Measurements from ENCODE around the gene MOCOS. TPM values are rescaled to one million over a fixed set of nuclear protein-coding genes. Genes with fewer than 3 reads are reported as not detected.

Gene MOCOS
- total RNA-seq, 1 experiment from 2014 or later: 12.1 TPM

GRCh38 chr18:36185157-36185556 is 2.1 kb upstream of the MOCOS start:
- H3K36me3 ChIP-seq (ENCODE audit: control insufficient read depth in 1 of 2, insufficient read depth in 2 of 2, low read length in 2 of 2): no peaks in the 10 kb centered on the region
- TF ChIP-seq FOSL1 (IDR thresholded peaks at IDR 0.05; ENCODE audit: low read depth): no peak
- TF ChIP-seq SIN3A (IDR thresholded peaks at IDR 0.05; ENCODE audit: low read depth): no peak
- no peak for TF ChIP-seq ZNF274 (IDR thresholded peaks at IDR 0.05; ENCODE audit: low read depth, low read length)
- no peak for TF ChIP-seq YY1 (IDR thresholded peaks at IDR 0.05; ENCODE audit: extremely low read depth, insufficient replicate concordance, low read depth, low read length)
- TF ChIP-seq POLR2A (IDR thresholded peaks at IDR 0.05; ENCODE audit: borderline replicate concordance, extremely low read depth, insufficient read depth, insufficient read length): no peak
- TF ChIP-seq ATF3 (IDR thresholded peaks at IDR 0.05): no peak
- H3K79me2 ChIP-seq (ENCODE audit: insufficient read depth, low read length): peaks cover 24% of the 10 kb centered on the region
- intact Hi-C loops (cut with micrococcal nuclease): no loop called here
- POLR2A ChIA-PET: no interaction called here
- H3K9me2 ChIP-seq (ENCODE audit: insufficient read depth): no peaks in the 10 kb centered on the region
- H3K27me3 ChIP-seq (ENCODE audit: insufficient read depth, low read length): no peaks in the 10 kb centered on the region
- no peak overlapping the region for H3K9ac ChIP-seq (ENCODE audit: low read length)
- peaks cover 12 to 27% of the 10 kb centered on the region in 2 experiments; a peak in 3 of 4 replicates for H3K4me1 ChIP-seq (ENCODE audit: control insufficient read depth in 1 of 2, insufficient read depth in 2 of 2, low read length in 2 of 2)
- H2AFZ ChIP-seq (ENCODE audit: low read depth, low read length, poor library complexity, severe bottlenecking): no peak overlapping the region
- no peak overlapping the region for H3K27ac ChIP-seq (ENCODE audit: low read depth, low read length)
- RAD21 ChIA-PET (ENCODE audit: low non-redundant PET in 1 of 2, low total read pairs in 2 of 2, uncharacterized antibody in 2 of 2, unreplicated experiment in 2 of 2): no interaction called here
- H3K4me2 ChIP-seq (ENCODE audit: low read length): no peak overlapping the region
- DNase-seq (ENCODE audit: low read depth, low spot score) (no peak), ATAC-seq (no peak)
- no peaks in the 10 kb centered on the region for H3K9me3 ChIP-seq (ENCODE audit: control insufficient read depth in 1 of 2, insufficient read depth in 1 of 2, low read depth in 1 of 2, low read length in 2 of 2)
- no peaks in the 10 kb centered on the region for H4K20me1 ChIP-seq (ENCODE audit: insufficient read depth)
- BruUV-seq (replicated peaks): no TSS peak
- H3K4me3 ChIP-seq (replicated peaks in 1 of 2; ENCODE audit: low read depth in 1 of 2, low read length in 2 of 2): no peak overlapping the region
- CTCF ChIA-PET: no interaction called here

GRCh38 chr18:36185901-36186460 is 1.3 kb upstream of the MOCOS start:
- peak overlapping the region; percentile 96 for H3K4me2 ChIP-seq (ENCODE audit: low read length)
- RAD21 ChIA-PET (ENCODE audit: low non-redundant PET in 1 of 2, low total read pairs in 2 of 2, uncharacterized antibody in 2 of 2, unreplicated experiment in 2 of 2): no interaction called here
- CTCF ChIA-PET: no interaction called here
- no peak for DNase-seq (ENCODE audit: low read depth, low spot score)
- TF ChIP-seq SRF (IDR thresholded peaks at IDR 0.05; ENCODE audit: low read depth) (no peak), YY1 (IDR thresholded peaks at IDR 0.05; ENCODE audit: extremely low read depth, insufficient replicate concordance, low read depth, low read length) (no peak), CBX3 (IDR thresholded peaks at IDR 0.05; ENCODE audit: low read depth) (no peak), ZBTB33 (IDR thresholded peaks at IDR 0.05; ENCODE audit: extremely low read depth, insufficient replicate concordance, low read length) (no peak), POLR2AphosphoS5 (IDR thresholded peaks at IDR 0.05; ENCODE audit: low read depth, low read length) (no peak)
- no peaks in the 10 kb centered on the region for H3K27me3 ChIP-seq (ENCODE audit: insufficient read depth, low read length)
- intact Hi-C loops (cut with micrococcal nuclease): no loop called here
- no peaks in the 10 kb centered on the region for H3K36me3 ChIP-seq (ENCODE audit: control insufficient read depth in 1 of 2, insufficient read depth in 2 of 2, low read length in 2 of 2)
- H3K4me1 ChIP-seq (ENCODE audit: control insufficient read depth in 1 of 2, insufficient read depth in 2 of 2, low read length in 2 of 2): peaks cover 12 to 27% of the 10 kb centered on the region in 2 experiments; a peak in 3 of 4 replicates
- H3K27ac ChIP-seq (ENCODE audit: low read depth, low read length): no peak overlapping the region; the same call in 1 of the 2 replicates
- no peak overlapping the region for H2AFZ ChIP-seq (ENCODE audit: low read depth, low read length, poor library complexity, severe bottlenecking)
- peaks cover 24% of the 10 kb centered on the region for H3K79me2 ChIP-seq (ENCODE audit: insufficient read depth, low read length)
- no peaks in the 10 kb centered on the region for H4K20me1 ChIP-seq (ENCODE audit: insufficient read depth)
- peak overlapping the region; percentile 92; the same call in 1 of the 2 replicates for H3K9ac ChIP-seq (ENCODE audit: low read length)
- H3K9me2 ChIP-seq (ENCODE audit: insufficient read depth): no peaks in the 10 kb centered on the region
- H3K9me3 ChIP-seq (ENCODE audit: control insufficient read depth in 1 of 2, insufficient read depth in 1 of 2, low read depth in 1 of 2, low read length in 2 of 2): no peaks in the 10 kb centered on the region
- H3K4me3 ChIP-seq (replicated peaks in 1 of 2; ENCODE audit: low read depth in 1 of 2, low read length in 2 of 2): no peak overlapping the region
- ATAC-seq: no peak
- no TSS peak for BruUV-seq (replicated peaks)
- POLR2A ChIA-PET: no interaction called here
